Kidney epithelial cell (primary cell): Measurements from ENCODE around the gene ATP23. TPM values are rescaled to one million over a fixed set of nuclear protein-coding genes. Genes with fewer than 3 reads are reported as not detected.

ENCODE experiments used
- DNase-seq: peaks from one replicate; pipeline ENCODE4 v3.0.0-alpha.2; 2010; ENCODE audit warnings: low read depth
- H3K27me3 ChIP-seq: 2 replicates; pipeline ENCODE4 v1.6.0; 2011; ENCODE audit warnings: low read length; ENCODE audit not compliant: control insufficient read depth, insufficient read depth
- H3K36me3 ChIP-seq: 2 replicates; pipeline ENCODE4 v1.5.1; 2011; ENCODE audit warnings: low read length; ENCODE audit not compliant: control insufficient read depth, insufficient read depth
- H3K4me3 ChIP-seq: 2 replicates; pipeline ENCODE4 v1.5.1; 2011; ENCODE audit warnings: low read depth, mild to moderate bottlenecking, control low read depth, low read length
- CTCF ChIP-seq: IDR thresholded peaks from 2 replicates; pipeline ENCODE4 v1.5.1; 2011; ENCODE audit warnings: mild to moderate bottlenecking, moderate library complexity, low read length, control low read depth, inconsistent platforms; ENCODE audit not compliant: insufficient read depth, poor library complexity, severe bottlenecking
- total RNA-seq: library from RNA; depleted of rRNA; stranded (reverse); fragments of >200 nt; gene quantifications from 2 replicates; pipeline ENCODE4 v1.2.3, GENCODE V29; 2015

Gene ATP23, protein sequence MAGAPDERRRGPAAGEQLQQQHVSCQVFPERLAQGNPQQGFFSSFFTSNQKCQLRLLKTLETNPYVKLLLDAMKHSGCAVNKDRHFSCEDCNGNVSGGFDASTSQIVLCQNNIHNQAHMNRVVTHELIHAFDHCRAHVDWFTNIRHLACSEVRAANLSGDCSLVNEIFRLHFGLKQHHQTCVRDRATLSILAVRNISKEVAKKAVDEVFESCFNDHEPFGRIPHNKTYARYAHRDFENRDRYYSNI
- total RNA-seq: 7.7 and 8.0 TPM in 2 replicates

GRCh38 chr12:57941165-57941894 is at the start of gene ATP23:
ATP23 (plus strand) TSS chr12:57941567; CDS start chr12:57941702, 135 bp downstream.
- DNase-seq: peak; percentile 63
- peak within 1 kb of the TSS; percentile 63 for H3K4me3 ChIP-seq
- no peaks in the 10 kb centered on the region for H3K36me3 ChIP-seq
- no peaks in the 10 kb centered on the region for H3K27me3 ChIP-seq
- TF ChIP-seq CTCF: no peak

- H3K27me3 ChIP-seq: no peaks in the 10 kb centered on the region
- no peak for DNase-seq
- no peaks in the 10 kb centered on the region for H3K36me3 ChIP-seq
- H3K4me3 ChIP-seq: no peak overlapping the region
- TF ChIP-seq CTCF: no peak
Measured at GRCh38 chr12:57892232-57892972, 49.0 kb upstream of the ATP23 start.

DNA sequence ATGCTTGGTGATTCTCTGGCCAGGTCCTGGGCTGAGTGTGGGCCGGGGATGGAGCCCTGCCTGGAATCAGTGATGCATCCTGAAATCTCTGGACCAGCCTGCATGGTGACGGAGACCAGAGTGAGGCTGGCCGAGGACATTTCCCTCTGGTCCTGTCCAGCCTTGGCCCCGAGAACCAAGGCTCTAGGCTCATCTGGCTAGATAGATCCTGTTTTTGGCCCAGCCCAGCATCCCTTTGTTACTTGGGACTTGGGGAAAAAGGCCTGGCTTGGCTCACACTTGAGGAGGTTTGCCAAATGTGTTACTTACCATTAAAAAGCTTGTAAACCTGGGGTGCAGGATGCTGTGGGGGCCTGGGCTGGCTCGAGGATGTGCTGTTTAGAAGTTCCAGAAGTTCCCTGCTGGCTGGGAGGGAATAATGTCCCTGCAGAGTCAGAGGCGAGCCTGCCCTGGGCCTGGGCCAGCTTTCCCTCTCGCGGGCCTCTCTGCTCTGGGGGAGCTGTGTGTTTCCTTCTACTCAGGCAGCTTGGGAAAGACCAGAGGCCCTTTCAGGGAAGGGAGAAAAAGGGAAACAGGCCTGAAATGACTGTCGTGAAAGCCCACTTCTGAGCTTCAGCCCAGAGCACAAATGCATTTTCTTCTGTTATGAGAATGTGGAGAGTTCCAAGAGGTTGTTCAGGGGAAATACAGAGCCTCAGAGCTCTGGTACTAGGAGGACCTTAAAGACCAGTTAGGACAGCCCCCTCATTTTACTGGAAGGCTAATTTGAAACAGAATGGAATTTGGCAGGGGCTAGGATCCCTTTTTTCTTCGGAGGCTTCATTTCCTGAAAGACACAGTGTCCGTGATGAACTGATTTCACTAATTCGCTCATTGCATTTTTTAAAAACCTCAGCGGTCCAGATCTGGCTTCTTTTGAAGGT is 47.7 kb upstream of the ATP23 start:
- H3K27me3 ChIP-seq: no peaks in the 10 kb centered on the region
- H3K4me3 ChIP-seq: no peak overlapping the region
- no peaks in the 10 kb centered on the region for H3K36me3 ChIP-seq
- TF ChIP-seq CTCF: no peak
- no peak for DNase-seq

GRCh38 chr12:57894399-57895292 is 46.7 kb upstream of the ATP23 start:
- H3K36me3 ChIP-seq: no peaks in the 10 kb centered on the region
- no peak for TF ChIP-seq CTCF
- DNase-seq: no peak
- no peak overlapping the region for H3K4me3 ChIP-seq
- H3K27me3 ChIP-seq: no peaks in the 10 kb centered on the region
